Hepatocyte (in vitro differentiated cells): ENCODE results near the gene PRKRA. TPM values are rescaled to one million over a fixed set of nuclear protein-coding genes. Genes with fewer than 3 reads are reported as not detected.

Experiments
- DNase-seq: peaks from one replicate; pipeline ENCODE4 v3.0.0-alpha.2; 2016; ENCODE audit warnings: low spot score
- H2AFZ ChIP-seq: fragments of 200-600 bp; sonication (generic); 2 replicates; pipeline ENCODE4 v1.6.0; 2016; ENCODE audit warnings: antibody characterized with exemption, mild to moderate bottlenecking
- H3K27ac ChIP-seq: fragments of 200-600 bp; sonication (generic); 2 replicates; pipeline ENCODE4 v1.5.1; 2016; ENCODE audit warnings: mild to moderate bottlenecking
- H3K27me3 ChIP-seq: fragments of 200-600 bp; sonication (generic); 2 replicates; pipeline ENCODE4 v1.6.1; 2016
- H3K36me3 ChIP-seq: fragments of 200-600 bp; sonication (generic); replicated peaks from 2 replicates; pipeline ENCODE4 v1.5.1; 2016; ENCODE audit warnings: low read depth; ENCODE audit not compliant: insufficient read depth
- H3K4me1 ChIP-seq: fragments of 200-600 bp; sonication (generic); 2 replicates; pipeline ENCODE4 v1.5.1; 2016; ENCODE audit warnings: mild to moderate bottlenecking, moderate library complexity; ENCODE audit not compliant: insufficient read depth
- H3K4me2 ChIP-seq: fragments of 200-600 bp; sonication (generic); 2 replicates; pipeline ENCODE4 v1.6.0; 2016
- H3K4me3 ChIP-seq: fragments of 200-600 bp; sonication (generic); 2 replicates; pipeline ENCODE4 v1.5.1; 2016; ENCODE audit warnings: mild to moderate bottlenecking
- H3K79me2 ChIP-seq: fragments of 200-600 bp; sonication (generic); 2 replicates; pipeline ENCODE4 v1.6.0; 2017; ENCODE audit warnings: mild to moderate bottlenecking
- H3K9me2 ChIP-seq: fragments of 200-600 bp; sonication (generic); replicated peaks from 2 replicates; pipeline ENCODE4 v1.6.0; 2017; ENCODE audit warnings: mild to moderate bottlenecking; ENCODE audit not compliant: insufficient read depth
- H3K9me3 ChIP-seq: fragments of 200-600 bp; sonication (generic); 2 replicates; pipeline ENCODE4 v1.5.1; 2016; ENCODE audit warnings: low read depth, mild to moderate bottlenecking
- H4K20me1 ChIP-seq: fragments of 200-600 bp; sonication (generic); 2 replicates; pipeline ENCODE4 v1.6.0; 2016; ENCODE audit warnings: mild to moderate bottlenecking; ENCODE audit not compliant: insufficient read depth, poor library complexity, severe bottlenecking
- CTCF ChIP-seq: fragments of 200-600 bp; sonication (generic); IDR thresholded peaks from 2 replicates; pipeline ENCODE4 v1.5.1; 2016; ENCODE audit warnings: antibody characterized with exemption, mild to moderate bottlenecking; ENCODE audit not compliant: poor library complexity
- EZH2 ChIP-seq: fragments of 200-600 bp; sonication (generic); IDR thresholded peaks from 2 replicates; pipeline ENCODE4 v1.6.1; 2016; ENCODE audit warnings: antibody characterized with exemption, mild to moderate bottlenecking, borderline replicate concordance
- EZH2phosphoT487 ChIP-seq: fragments of 200-600 bp; sonication (generic); IDR thresholded peaks from one replicate; pipeline ENCODE4 v1.6.1; 2018; ENCODE audit warnings: antibody characterized with exemption, mild to moderate bottlenecking, low read depth, moderate library complexity; ENCODE audit not compliant: unreplicated experiment, severe bottlenecking
- WGBS: methylation state at CpG from one replicate; pipeline ENCODE4 v1.1.6; 2016; ENCODE audit warnings: low lambda C conversion rate; ENCODE audit errors: missing lambda C conversion rate; 5-methylcytosine and 5-hydroxymethylcytosine counted together
- polyA plus RNA-seq: library from polyadenylated mRNA; unstranded; fragments of >200 nt; fragmentation: Nextera tagmentation; extraction: Ambion mirVana; gene quantifications from 2 replicates; pipeline ENCODE4 v1.2.1, GENCODE V29; 2016
- total RNA-seq: library from RNA; depleted of rRNA; stranded (reverse); fragments of >200 nt; gene quantifications from 2 replicates; pipeline ENCODE4 v1.2.3, GENCODE V29; 2014

Gene PRKRA
- total and polyA plus RNA-seq, 2 experiments from 2014 or later = 33.4 to 53.0 TPM

- 50% methylated on average over 4 of the region's 4 CpGs for WGBS
These were observed 46.6 kb downstream of the PRKRA start for GRCh38 chr2:178404368-178404767.

GRCh38 chr2:178403671-178404306 is 47.2 kb downstream of the PRKRA start:
- no peaks in the 10 kb centered on the region for H3K9me3 ChIP-seq
- DNase-seq = no peak
- WGBS = 64% methylated on average over 3 of the region's 3 CpGs
- H3K27me3 ChIP-seq = no peaks in the 10 kb centered on the region
- no peaks in the 10 kb centered on the region for H3K36me3 ChIP-seq
- H3K79me2 ChIP-seq = no peaks in the 10 kb centered on the region
- H4K20me1 ChIP-seq = no peaks in the 10 kb centered on the region
- no peak overlapping the region for H3K27ac ChIP-seq
- H3K9me2 ChIP-seq = no peaks in the 10 kb centered on the region
- H3K4me2 ChIP-seq = no peak overlapping the region
- H2AFZ ChIP-seq = no peak overlapping the region
- no peaks in the 10 kb centered on the region for H3K4me1 ChIP-seq
- no peak for TF ChIP-seq EZH2phosphoT487
- TF ChIP-seq CTCF = no peak
- no peak for TF ChIP-seq EZH2
- no peak overlapping the region for H3K4me3 ChIP-seq

More at GRCh38 chr2:178404368-178404767, 46.6 kb downstream of the PRKRA start:
- H3K4me3 ChIP-seq = no peak overlapping the region
- no peaks in the 10 kb centered on the region for H3K79me2 ChIP-seq
- no peaks in the 10 kb centered on the region for H4K20me1 ChIP-seq
- H3K4me2 ChIP-seq = no peak overlapping the region
- H3K4me1 ChIP-seq = no peaks in the 10 kb centered on the region
- H3K27ac ChIP-seq = no peak overlapping the region
- H3K27me3 ChIP-seq = no peaks in the 10 kb centered on the region
- H3K36me3 ChIP-seq = no peaks in the 10 kb centered on the region
- DNase-seq = no peak
- TF ChIP-seq CTCF (no peak), EZH2phosphoT487 (no peak)
- no peaks in the 10 kb centered on the region for H3K9me3 ChIP-seq
- H3K9me2 ChIP-seq = no peaks in the 10 kb centered on the region
- H2AFZ ChIP-seq = no peak overlapping the region

GRCh38 chr2:178401994-178402437 is 49.0 kb downstream of the PRKRA start:
- TF ChIP-seq CTCF = no peak
- no peak overlapping the region for H3K27ac ChIP-seq
- no peaks in the 10 kb centered on the region for H3K36me3 ChIP-seq
- no peaks in the 10 kb centered on the region for H3K79me2 ChIP-seq
- no peak overlapping the region for H2AFZ ChIP-seq
- no peaks in the 10 kb centered on the region for H3K27me3 ChIP-seq
- H3K4me1 ChIP-seq = no peaks in the 10 kb centered on the region
- H3K9me2 ChIP-seq = no peaks in the 10 kb centered on the region
- H3K4me2 ChIP-seq = no peak overlapping the region
- no peak for DNase-seq
- H3K4me3 ChIP-seq = no peak overlapping the region
- 78% methylated on average over 6 of the region's 6 CpGs for WGBS
- no peaks in the 10 kb centered on the region for H3K9me3 ChIP-seq
- H4K20me1 ChIP-seq = no peaks in the 10 kb centered on the region
